Mammary epithelial cell (primary cell): ENCODE data around the gene PPM1E.

Experiments used
- CTCF ChIP-seq, 2 donors: IDR thresholded peaks in 1 of 2; conservative IDR thresholded peaks in 1 of 2; 2 replicates each; pipeline ENCODE4 v1.5.1; 2011 to 2012; ENCODE audit warnings: inconsistent platforms in 2 of 2, low read length in 2 of 2, mild to moderate bottlenecking in 2 of 2, control low read depth in 1 of 2, low read depth in 1 of 2; ENCODE audit not compliant: insufficient read depth in 1 of 2; ENCODE audit errors: extremely low read depth in 1 of 2
- EZH2 ChIP-seq: IDR thresholded peaks from 2 replicates; pipeline ENCODE4 v1.6.1; 2012; ENCODE audit warnings: low read length, inconsistent platforms, borderline replicate concordance

- TF ChIP-seq CTCF (conservative IDR thresholded peaks at IDR 0.05 in 1 of 2, IDR thresholded peaks at IDR 0.05 in 1 of 2; ENCODE audit: extremely low read depth in 1 of 2, insufficient read depth in 1 of 2, low read depth in 1 of 2, low read length in 2 of 2), result no peak
- TF ChIP-seq EZH2, result no peak
These were observed 50.4 kb downstream of the PPM1E start for GRCh38 chr17:58806046-58806445.
